GM21529 (cell line): ENCODE results near the gene SNRPB2.

ENCODE experiments used
- ATAC-seq: cut with Tn5 transposase; IDR thresholded peaks from one replicate; pipeline ENCODE4 v1.9.1; 2021; ENCODE audit not compliant: unreplicated experiment

SNRPB2 gene

GRCh38 chr20:16729565-16730460 lies at the start of gene SNRPB2:
Gene SNRPB2 (plus strand): TSS chr20:16730026. CDS start chr20:16731703, 1,677 bp downstream.
- ATAC-seq: peak; percentile 99

GRCh38 chr20:16684416-16684815 lies 45.4 kb upstream of the SNRPB2 start:
- no peak for ATAC-seq

DNA sequence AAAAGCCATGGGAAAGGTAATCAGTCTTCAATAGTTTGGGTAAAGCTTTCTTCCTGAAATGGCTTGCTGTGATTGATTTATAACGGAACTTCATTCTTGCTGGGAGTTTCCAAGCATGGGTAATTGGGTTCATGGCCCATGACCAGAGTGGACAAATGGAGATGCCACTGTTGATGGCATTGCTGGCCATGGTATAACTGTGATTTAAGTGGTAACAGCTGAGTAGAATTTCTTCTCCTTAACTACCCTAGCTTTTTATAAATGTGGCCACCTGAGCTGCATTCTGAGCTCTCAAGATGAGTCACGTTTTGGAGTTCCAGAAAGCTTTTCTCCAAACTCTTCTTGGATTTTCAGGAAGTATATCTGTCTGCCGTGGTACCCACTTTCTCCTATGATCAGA lies 39.9 kb upstream of the SNRPB2 start:
- no peak for ATAC-seq

GRCh38 chr20:16691381-16691780 lies 38.4 kb upstream of the SNRPB2 start:
- no peak for ATAC-seq

GRCh38 chr20:16692009-16692408 lies 37.8 kb upstream of the SNRPB2 start:
- ATAC-seq: no peak

GRCh38 chr20:16692442-16692841 lies 37.4 kb upstream of the SNRPB2 start:
- no peak for ATAC-seq

- no peak for ATAC-seq
These were observed 36.5 kb upstream of the SNRPB2 start for GRCh38 chr20:16693278-16693677.

GRCh38 chr20:16694161-16694560 lies 35.7 kb upstream of the SNRPB2 start:
- no peak for ATAC-seq

- no peak for ATAC-seq
These were observed 34.2 kb upstream of the SNRPB2 start for GRCh38 chr20:16695628-16696027.

- no peak for ATAC-seq
These were observed 30.5 kb upstream of the SNRPB2 start for GRCh38 chr20:16699293-16699692.

DNA sequence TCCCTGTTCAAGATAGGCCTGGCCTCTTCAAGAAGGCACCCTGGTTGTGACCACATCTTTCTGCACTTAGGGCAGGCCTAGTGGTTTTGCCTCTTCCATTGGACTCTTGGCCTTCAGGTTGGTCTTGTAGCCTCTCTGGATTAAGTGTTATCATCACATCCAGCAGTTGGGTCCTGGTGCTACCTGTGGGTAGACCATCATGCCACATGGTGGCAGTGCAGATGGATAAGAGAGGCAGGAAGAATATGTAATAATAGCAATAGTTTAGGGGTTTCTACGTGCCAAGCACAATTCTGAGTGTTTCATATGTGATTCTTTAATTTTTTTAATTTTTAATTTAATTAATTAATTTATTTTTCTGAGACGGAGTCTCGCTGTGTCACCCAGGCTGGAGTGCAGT lies 28.5 kb upstream of the SNRPB2 start:
- peak; percentile 45 for ATAC-seq

DNA sequence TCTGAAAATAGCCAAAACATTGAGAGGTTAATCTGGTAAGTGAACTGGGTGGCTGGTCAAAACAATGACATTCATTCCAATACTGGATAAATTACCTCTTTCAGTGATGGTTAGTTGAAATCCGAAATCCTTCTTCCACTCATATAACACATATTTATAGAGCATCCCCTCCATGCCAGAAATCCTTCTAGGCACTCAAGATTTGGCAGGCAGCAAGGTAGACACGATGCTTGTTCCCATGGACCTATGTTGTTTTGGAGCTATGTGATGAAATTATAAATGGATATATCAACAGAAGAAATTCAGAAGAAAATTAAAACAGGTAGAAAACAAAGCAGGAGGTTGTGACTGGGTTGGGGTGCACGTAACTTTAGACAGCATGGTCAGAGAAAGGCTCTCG lies 26.3 kb upstream of the SNRPB2 start:
- ATAC-seq: no peak

DNA sequence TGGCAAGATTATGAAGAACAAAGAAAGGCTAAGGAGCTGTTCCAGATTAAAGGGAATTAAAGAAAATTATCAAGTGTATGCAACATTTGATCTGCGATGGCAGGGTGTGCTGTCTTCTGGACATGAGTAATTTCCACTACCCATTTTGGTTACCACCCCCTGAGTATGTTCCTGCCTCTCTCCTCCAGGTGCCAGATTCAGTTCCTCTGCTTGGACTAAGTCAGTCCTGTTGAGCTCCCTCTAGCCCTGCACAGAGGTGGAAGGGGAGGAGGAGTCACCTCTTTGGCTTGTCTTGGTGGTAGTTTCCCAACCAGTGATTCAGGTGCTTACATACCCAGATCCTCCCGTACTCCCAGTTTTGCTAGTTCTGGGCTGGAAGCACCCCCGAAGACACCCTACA lies 22.2 kb upstream of the SNRPB2 start:
- peak; percentile 71 for ATAC-seq

- ATAC-seq: no peak
These were observed 21.2 kb upstream of the SNRPB2 start for GRCh38 chr20:16708602-16709001.

DNA sequence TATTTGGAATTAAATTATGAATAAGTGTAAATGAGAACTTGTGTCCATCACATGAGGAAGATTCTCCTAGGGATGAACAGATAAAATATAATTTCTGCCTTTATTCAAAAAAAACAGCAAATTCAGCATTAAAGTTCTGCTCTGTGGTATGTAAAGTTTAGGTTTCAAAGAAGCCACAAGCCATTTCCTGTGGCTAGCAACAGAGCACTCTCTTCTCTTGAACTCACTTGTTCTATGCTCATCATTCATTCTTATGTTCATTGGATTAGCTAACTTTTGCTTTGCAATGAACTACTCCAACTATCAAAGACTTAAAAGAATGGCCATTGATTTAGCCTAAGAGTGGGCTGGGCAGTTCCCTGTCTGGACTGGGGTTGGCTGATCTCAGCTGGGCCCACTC lies 20.8 kb upstream of the SNRPB2 start:
- peak; percentile 79 for ATAC-seq

DNA sequence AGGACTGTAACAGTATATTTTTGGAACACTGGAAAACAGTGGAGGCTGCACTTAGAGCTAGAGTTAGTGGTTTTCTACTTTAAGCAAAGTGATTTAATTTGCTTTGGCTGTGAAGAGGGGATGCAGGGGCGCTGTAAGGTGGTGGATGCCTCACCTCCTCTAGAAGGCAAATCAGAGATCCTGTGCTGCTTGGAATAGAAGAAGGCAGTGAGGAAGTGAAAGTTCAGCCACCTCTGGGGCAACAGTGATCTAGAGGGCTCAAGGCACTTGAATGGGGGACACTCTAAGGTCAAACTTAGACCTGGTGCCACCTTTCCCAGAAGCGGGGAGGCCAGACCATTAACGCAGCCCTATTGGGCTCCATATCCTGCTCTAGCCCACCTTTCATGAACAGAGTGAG lies 19.0 kb upstream of the SNRPB2 start:
- ATAC-seq: peak; percentile 52

DNA sequence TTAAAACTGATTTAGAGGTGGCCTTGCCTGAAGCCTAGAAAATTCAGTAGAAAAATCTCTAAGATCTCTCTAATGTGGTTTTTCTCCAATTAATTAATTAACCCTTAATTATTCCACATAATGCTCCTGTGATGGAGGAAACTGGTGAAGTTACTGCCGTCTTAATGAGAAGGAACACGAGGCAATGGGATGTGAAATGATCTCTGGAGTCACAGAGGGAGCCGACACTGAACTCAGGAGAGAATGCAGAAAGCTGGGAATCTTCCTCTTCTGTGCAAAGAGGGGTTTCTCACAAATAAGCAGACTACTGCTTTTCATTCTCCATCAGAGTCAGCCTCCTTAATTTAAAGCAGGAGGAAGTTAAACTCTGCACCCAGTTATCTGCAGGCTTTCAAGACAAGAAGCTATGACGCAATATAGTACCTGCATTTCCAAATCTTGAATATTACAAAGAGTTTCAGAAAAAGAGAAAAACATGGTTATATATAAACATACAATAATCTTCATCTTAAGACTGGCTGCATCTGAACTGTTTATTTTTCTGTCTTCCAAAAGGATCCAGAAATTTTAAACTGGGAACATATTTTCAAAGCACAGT lies 18.1 kb upstream of the SNRPB2 start:
- ATAC-seq: no peak

DNA sequence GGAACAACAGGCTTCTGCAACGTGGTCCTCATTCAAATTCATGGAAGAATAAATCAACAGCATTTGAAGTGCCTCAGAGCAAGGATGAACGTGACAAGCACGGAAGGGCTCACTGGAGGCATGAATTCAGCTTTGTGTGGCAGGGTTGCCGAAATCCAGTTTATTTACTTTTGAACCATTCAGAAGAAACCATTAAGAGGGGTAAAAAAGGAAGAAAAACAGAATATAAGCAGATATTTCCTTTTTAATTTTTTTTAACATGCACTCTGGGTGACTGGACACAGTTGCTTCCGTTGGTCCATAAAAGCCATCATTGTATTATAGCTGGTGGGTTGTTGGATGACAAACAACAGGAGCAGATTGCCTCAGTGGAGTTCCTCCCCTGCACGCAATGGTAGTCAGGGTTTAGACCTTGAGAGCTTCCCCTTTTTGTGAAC lies 17.3 kb upstream of the SNRPB2 start:
- no peak for ATAC-seq

DNA sequence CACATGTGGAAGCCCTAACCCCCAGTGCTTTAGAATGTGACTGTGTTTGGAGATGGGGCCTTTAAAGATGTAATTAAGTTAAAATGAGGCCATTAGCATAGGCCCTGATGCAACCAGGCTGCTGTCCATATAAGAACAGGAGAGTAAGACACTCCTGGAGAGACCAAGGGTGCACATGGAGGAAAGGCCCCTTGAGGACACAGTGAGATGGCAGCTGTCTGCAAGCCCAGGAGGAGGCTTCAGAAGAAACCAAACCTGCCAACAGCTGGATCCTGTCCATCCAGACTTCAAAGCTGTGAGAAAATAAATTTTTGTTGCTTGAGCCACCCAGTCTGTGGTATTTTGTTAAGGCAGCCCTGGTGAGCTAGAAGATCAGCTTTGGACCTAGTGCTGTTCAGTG lies 16.8 kb upstream of the SNRPB2 start:
- ATAC-seq: no peak

GRCh38 chr20:16714242-16714641 lies 15.6 kb upstream of the SNRPB2 start:
- no peak for ATAC-seq

GRCh38 chr20:16714751-16715150 lies 15.1 kb upstream of the SNRPB2 start:
- no peak for ATAC-seq

GRCh38 chr20:16719421-16719820 lies 10.4 kb upstream of the SNRPB2 start:
- no peak for ATAC-seq
